Parathyroid adenoma (tissue), 2 donors: ENCODE results near the gene INPP1.

Experiments
- H2AFZ ChIP-seq: fragments of 300-600 bp; sonication (generic); one replicate; pipeline ENCODE4 v1.7.0; 2017; ENCODE audit warnings: antibody characterized with exemption, mild to moderate bottlenecking
- H3K27ac ChIP-seq: fragments of 300-600 bp; sonication (generic); one replicate; pipeline ENCODE4 v1.7.0; 2017
- H3K27me3 ChIP-seq: fragments of 300-600 bp; sonication (generic); one replicate; pipeline ENCODE4 v1.7.0; 2017; ENCODE audit warnings: low read length; ENCODE audit not compliant: control insufficient read depth, insufficient read depth
- H3K36me3 ChIP-seq: fragments of 300-600 bp; sonication (generic); one replicate; pipeline ENCODE4 v1.7.0; 2017; ENCODE audit warnings: low read length; ENCODE audit not compliant: control insufficient read depth, insufficient read depth
- H3K4me1 ChIP-seq: fragments of 300-600 bp; sonication (generic); one replicate; pipeline ENCODE4 v1.7.0; 2017; ENCODE audit warnings: control low read depth
- H3K4me2 ChIP-seq: fragments of 300-600 bp; sonication (generic); one replicate; pipeline ENCODE4 v1.7.0; 2017; ENCODE audit warnings: low read length
- H3K4me3 ChIP-seq: fragments of 300-600 bp; sonication (generic); one replicate; pipeline ENCODE4 v1.7.0; 2017; ENCODE audit warnings: low read depth, low read length
- H3K79me2 ChIP-seq: fragments of 300-600 bp; sonication (generic); one replicate; pipeline ENCODE4 v1.7.0; 2017; ENCODE audit warnings: control low read depth
- H3K9ac ChIP-seq: fragments of 300-600 bp; sonication (generic); one replicate; pipeline ENCODE4 v1.7.0; 2017; ENCODE audit warnings: mild to moderate bottlenecking
- H3K9me3 ChIP-seq: fragments of 300-600 bp; sonication (generic); one replicate; pipeline ENCODE4 v1.7.0; 2017; ENCODE audit warnings: low read length; ENCODE audit not compliant: control insufficient read depth
- CTCF ChIP-seq: fragments of 300-600 bp; sonication (generic); IDR thresholded peaks from one replicate; pipeline ENCODE4 v1.7.0; 2017; ENCODE audit warnings: antibody characterized with exemption, mild to moderate bottlenecking
- donor health status: primary hyperparathyroidism.

INPP1 gene

GRCh38 chr2:190362894-190363293 lies 19.5 kb downstream of the INPP1 start:
- Histone ChIP-seq H3K79me2 (peaks cover 15% of the 10 kb centered on the region), H2AFZ (no peak overlapping the region), H3K4me1 (peaks cover 9% of the 10 kb centered on the region), H3K9me3 (no peaks in the 10 kb centered on the region), H3K9ac (no peak overlapping the region), H3K27ac (no peak overlapping the region), H3K27me3 (no peaks in the 10 kb centered on the region), H3K36me3 (no peaks in the 10 kb centered on the region), H3K4me2 (no peak overlapping the region), H3K4me3 (no peak overlapping the region)
- no peak for TF ChIP-seq CTCF

GRCh38 chr2:190365499-190366204 lies 22.3 kb downstream of the INPP1 start:
- Histone ChIP-seq H3K4me2 (no peak overlapping the region), H2AFZ (no peak overlapping the region), H3K27ac (no peak overlapping the region), H3K36me3 (no peaks in the 10 kb centered on the region), H3K9me3 (no peaks in the 10 kb centered on the region), H3K4me1 (no peaks in the 10 kb centered on the region), H3K4me3 (no peak overlapping the region), H3K27me3 (no peaks in the 10 kb centered on the region), H3K79me2 (peaks cover 5% of the 10 kb centered on the region), H3K9ac (no peak overlapping the region)
- TF ChIP-seq CTCF: no peak

- no peaks in the 10 kb centered on the region for H3K9me3 ChIP-seq
- H3K79me2 ChIP-seq: peaks cover 5% of the 10 kb centered on the region
- H3K4me2 ChIP-seq: no peak overlapping the region
- H3K9ac ChIP-seq: no peak overlapping the region
- H2AFZ ChIP-seq: no peak overlapping the region
- no peak overlapping the region for H3K4me3 ChIP-seq
- no peak overlapping the region for H3K27ac ChIP-seq
- H3K4me1 ChIP-seq: no peaks in the 10 kb centered on the region
- TF ChIP-seq CTCF: no peak
- no peaks in the 10 kb centered on the region for H3K36me3 ChIP-seq
- no peaks in the 10 kb centered on the region for H3K27me3 ChIP-seq
These were observed 22.9 kb downstream of the INPP1 start for GRCh38 chr2:190366248-190366753.

- Histone ChIP-seq H3K36me3 (no peaks in the 10 kb centered on the region), H3K79me2 (peaks cover 5% of the 10 kb centered on the region), H3K4me1 (no peaks in the 10 kb centered on the region), H2AFZ (no peak overlapping the region), H3K4me3 (no peak overlapping the region), H3K27me3 (no peaks in the 10 kb centered on the region), H3K9ac (no peak overlapping the region), H3K4me2 (no peak overlapping the region), H3K27ac (no peak overlapping the region), H3K9me3 (no peaks in the 10 kb centered on the region)
- TF ChIP-seq CTCF: no peak
These were observed 23.7 kb downstream of the INPP1 start for GRCh38 chr2:190367091-190367490.

- no peaks in the 10 kb centered on the region for H3K9me3 ChIP-seq
- no peak overlapping the region for H2AFZ ChIP-seq
- H3K27me3 ChIP-seq: no peaks in the 10 kb centered on the region
- H3K4me1 ChIP-seq: no peaks in the 10 kb centered on the region
- peaks cover 2% of the 10 kb centered on the region for H3K79me2 ChIP-seq
- H3K36me3 ChIP-seq: no peaks in the 10 kb centered on the region
- no peak overlapping the region for H3K4me2 ChIP-seq
- H3K27ac ChIP-seq: no peak overlapping the region
- no peak overlapping the region for H3K4me3 ChIP-seq
- no peak overlapping the region for H3K9ac ChIP-seq
- TF ChIP-seq CTCF: no peak
These were observed 26.2 kb downstream of the INPP1 start for GRCh38 chr2:190369635-190370034.
